Vagina (tissue), 2 donors: Measurements from ENCODE around the gene GPD1L. TPM values are rescaled to one million over a fixed set of nuclear protein-coding genes. Genes with fewer than 3 reads are reported as not detected.

Source experiments
- DNase-seq, 2 donors: peaks; one replicate each; pipeline ENCODE4 v3.0.0-alpha.2; 2017; ENCODE audit errors: extremely low spot score in 2 of 2
- H3K27ac ChIP-seq: fragments of 200-600 bp; sonication (generic); one replicate; pipeline ENCODE4 v1.5.1; 2019
- H3K27me3 ChIP-seq: fragments of 200-600 bp; sonication (generic); one replicate; pipeline ENCODE4 v1.5.1; 2019
- H3K36me3 ChIP-seq, 2 donors: fragments of 200-600 bp; sonication (generic); one replicate each; pipeline ENCODE4 v1.5.1; 2017 to 2019
- H3K4me1 ChIP-seq: fragments of 200-600 bp; sonication (generic); one replicate; pipeline ENCODE4 v1.5.1; 2019
- H3K4me3 ChIP-seq, 2 donors: fragments of 200-600 bp; sonication (generic); 1 replicate in 1 of 2; 2 replicates in 1 of 2; pipeline ENCODE4 v1.5.1; 2016 to 2019
- H3K9me3 ChIP-seq: fragments of 200-600 bp; sonication (generic); one replicate; pipeline ENCODE4 v1.5.1; 2019
- CTCF ChIP-seq, 3 experiments: fragments of 450-650 bp in 2 of 3; fragments of 200-600 bp in 1 of 3; sonication (generic) in 1 of 3; IDR thresholded peaks; one replicate each; pipeline ENCODE4 v1.5.1; 2017 to 2019; ENCODE audit warnings: antibody characterized with exemption in 3 of 3, mild to moderate bottlenecking in 2 of 3, moderate library complexity in 2 of 3
- POLR2A ChIP-seq, 2 donors: fragments of 450-650 bp; IDR thresholded peaks; one replicate each; pipeline ENCODE4 v1.6.1; 2017; ENCODE audit warnings: antibody characterized with exemption in 2 of 2, mild to moderate bottlenecking in 2 of 2, moderate library complexity in 2 of 2
- POLR2AphosphoS5 ChIP-seq, 2 donors: sonication (generic); formaldehyde crosslinking; IDR thresholded peaks; one replicate each; pipeline ENCODE4 v1.9.0; 2017; ENCODE audit warnings: antibody characterized with exemption in 2 of 2, mild to moderate bottlenecking in 2 of 2, low read depth in 1 of 2; ENCODE audit not compliant: insufficient read depth in 1 of 2
- intact Hi-C: fragments of 100-400 bp; cut with DNase I; formaldehyde crosslinking; loops from one replicate; pipeline ENCODE4 v1.15.1; 2023
- total RNA-seq: library from RNA; depleted of rRNA; stranded (reverse); fragments of >200 nt; gene quantifications from one replicate; pipeline ENCODE4 v1.2.3, GENCODE V29; 2016

Gene GPD1L
- total RNA-seq, 1 donor from 2014 or later, result 57.5 TPM

GRCh38 chr3:32153414-32154204, 47.2 kb downstream of the GPD1L start:
- H3K27me3 ChIP-seq, result no peaks in the 10 kb centered on the region
- H3K4me3 ChIP-seq, result no peak overlapping the region
- H3K9me3 ChIP-seq, result no peaks in the 10 kb centered on the region
- intact Hi-C loops, result no loop called here
- no peaks in the 10 kb centered on the region for H3K4me1 ChIP-seq
- TF ChIP-seq POLR2AphosphoS5 (IDR thresholded peaks at IDR 0.05; ENCODE audit: insufficient read depth in 1 of 2, low read depth in 1 of 2), result no peak
- TF ChIP-seq POLR2A (IDR thresholded peaks at IDR 0.05), result no peak
- TF ChIP-seq CTCF (IDR thresholded peaks at IDR 0.05), result no peak
- H3K36me3 ChIP-seq, result peaks cover 0 to 11% of the 10 kb centered on the region in 2 donors
- no peak for DNase-seq
- no peak overlapping the region for H3K27ac ChIP-seq

- TF ChIP-seq CTCF (IDR thresholded peaks at IDR 0.05), result no peak
- no peak for TF ChIP-seq POLR2A (IDR thresholded peaks at IDR 0.05)
- no peak for TF ChIP-seq POLR2AphosphoS5 (IDR thresholded peaks at IDR 0.05; ENCODE audit: insufficient read depth in 1 of 2, low read depth in 1 of 2)
Observed at GRCh38 chr3:32154205-32154579, 47.8 kb downstream of the GPD1L start.

GRCh38 chr3:32155117-32155516, 48.7 kb downstream of the GPD1L start:
- peaks cover 0 to 11% of the 10 kb centered on the region in 2 donors for H3K36me3 ChIP-seq
- H3K4me3 ChIP-seq, result no peak overlapping the region
- no peaks in the 10 kb centered on the region for H3K4me1 ChIP-seq
- H3K27me3 ChIP-seq, result no peaks in the 10 kb centered on the region
- intact Hi-C loops, result no loop called here
- H3K27ac ChIP-seq, result no peak overlapping the region
- TF ChIP-seq POLR2AphosphoS5 (IDR thresholded peaks at IDR 0.05; ENCODE audit: insufficient read depth in 1 of 2, low read depth in 1 of 2), result no peak
- no peak for TF ChIP-seq CTCF (IDR thresholded peaks at IDR 0.05)
- TF ChIP-seq POLR2A (IDR thresholded peaks at IDR 0.05), result no peak
- no peaks in the 10 kb centered on the region for H3K9me3 ChIP-seq
- no peak for DNase-seq

More at GRCh38 chr3:32154205-32154579, 47.8 kb downstream of the GPD1L start:
- peaks cover 0 to 11% of the 10 kb centered on the region in 2 donors for H3K36me3 ChIP-seq
- no peak for DNase-seq
- H3K4me3 ChIP-seq, result no peak overlapping the region
- no peaks in the 10 kb centered on the region for H3K9me3 ChIP-seq
- intact Hi-C loops, result no loop called here
- H3K27ac ChIP-seq, result no peak overlapping the region
- H3K27me3 ChIP-seq, result no peaks in the 10 kb centered on the region
- no peaks in the 10 kb centered on the region for H3K4me1 ChIP-seq

- TF ChIP-seq CTCF (IDR thresholded peaks at IDR 0.05), result no peak
- no peak for TF ChIP-seq POLR2A (IDR thresholded peaks at IDR 0.05)
- TF ChIP-seq POLR2AphosphoS5 (IDR thresholded peaks at IDR 0.05; ENCODE audit: insufficient read depth in 1 of 2, low read depth in 1 of 2), result no peak
- no peak overlapping the region for H3K4me3 ChIP-seq
- no peaks in the 10 kb centered on the region for H3K36me3 ChIP-seq
- no peaks in the 10 kb centered on the region for H3K9me3 ChIP-seq
- intact Hi-C loops, result no loop called here
- no peak for DNase-seq
- H3K27ac ChIP-seq, result no peak overlapping the region
- H3K4me1 ChIP-seq, result no peaks in the 10 kb centered on the region
- no peaks in the 10 kb centered on the region for H3K27me3 ChIP-seq
Observed at GRCh38 chr3:32157600-32158264, 51.3 kb downstream of the GPD1L start.
